H7 (cell line): ENCODE measurements around the gene NFE2L1. TPM values are rescaled to one million over a fixed set of nuclear protein-coding genes. Genes with fewer than 3 reads are reported as not detected.
A peak's percentile ranks its signal among the peaks of the same experiment; 100 is the strongest.
"Not testable (repeated sequence)": the region's sequence is repeated elsewhere in the genome, so short reads cannot be mapped to it uniquely, and the experiment has no call there.

Source experiments
- DNase-seq: peaks from one replicate; pipeline ENCODE4 v3.0.0; 2012
- H3K27me3 ChIP-seq: 2 replicates; pipeline ENCODE4 v1.6.0; 2011; ENCODE audit warnings: mild to moderate bottlenecking, low read length; ENCODE audit not compliant: control insufficient read depth, insufficient read depth
- H3K36me3 ChIP-seq: replicated peaks from 2 replicates; pipeline ENCODE4 v1.5.1; 2011; ENCODE audit warnings: low read length; ENCODE audit not compliant: control insufficient read depth, insufficient read depth
- H3K4me3 ChIP-seq: 2 replicates; pipeline ENCODE4 v1.5.1; 2011; ENCODE audit warnings: low read depth, mild to moderate bottlenecking, control low read depth, low read length, moderate library complexity; ENCODE audit not compliant: insufficient read depth
- total RNA-seq: library from RNA; depleted of rRNA; stranded (reverse); fragments of >200 nt; shearing (Covaris generic); gene quantifications from 2 replicates; pipeline ENCODE4 v1.2.3, GENCODE V29; 2014

The NFE2L1 gene
- total RNA-seq, 1 experiment from 2014 or later = 114 TPM

DNA sequence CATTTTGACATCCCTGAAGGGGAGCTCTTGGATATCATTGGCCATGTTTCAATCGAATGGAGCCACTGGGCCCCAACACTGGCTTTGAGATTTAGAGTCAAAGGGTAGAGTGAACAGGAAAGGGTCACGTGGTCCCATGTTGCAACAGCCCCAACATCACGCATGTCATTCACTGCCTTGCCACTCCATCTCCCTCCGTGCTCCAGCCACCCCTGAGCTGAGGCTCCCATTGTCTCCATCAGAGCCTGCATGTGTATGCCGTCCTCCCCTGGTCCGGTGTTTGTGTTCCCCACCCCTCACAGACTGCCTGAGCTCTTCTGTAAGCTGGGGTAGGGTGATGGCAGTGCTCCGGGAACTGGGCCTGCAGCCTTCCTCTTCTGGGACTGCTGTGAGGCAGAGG is 12.1 kb downstream of the NFE2L1 start:
- H3K4me3 ChIP-seq = no peak overlapping the region
- peaks cover 60% of the 10 kb centered on the region for H3K36me3 ChIP-seq
- no peak for DNase-seq
- no peaks in the 10 kb centered on the region for H3K27me3 ChIP-seq

DNA sequence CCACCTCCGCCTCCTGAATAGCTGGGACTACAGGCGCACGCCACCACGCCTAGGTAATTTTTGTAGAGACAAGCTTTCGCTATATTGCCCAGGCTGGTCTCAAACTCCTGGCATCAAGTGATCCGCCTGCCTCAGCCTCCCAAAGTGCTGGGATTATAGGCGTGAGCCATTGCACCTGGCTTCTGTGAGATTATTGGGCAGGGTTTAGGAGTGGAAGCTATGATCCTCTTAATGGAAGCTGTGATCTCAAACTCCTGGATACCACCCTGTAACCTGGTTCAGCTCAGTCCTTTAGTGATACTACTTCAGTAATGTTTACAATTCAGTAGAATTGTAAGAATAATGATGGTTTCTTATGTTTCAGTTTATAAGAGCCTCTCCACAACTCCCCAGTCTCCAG is 14.1 kb downstream of the NFE2L1 start:
- H3K36me3 ChIP-seq = peaks cover 51% of the 10 kb centered on the region

DNA sequence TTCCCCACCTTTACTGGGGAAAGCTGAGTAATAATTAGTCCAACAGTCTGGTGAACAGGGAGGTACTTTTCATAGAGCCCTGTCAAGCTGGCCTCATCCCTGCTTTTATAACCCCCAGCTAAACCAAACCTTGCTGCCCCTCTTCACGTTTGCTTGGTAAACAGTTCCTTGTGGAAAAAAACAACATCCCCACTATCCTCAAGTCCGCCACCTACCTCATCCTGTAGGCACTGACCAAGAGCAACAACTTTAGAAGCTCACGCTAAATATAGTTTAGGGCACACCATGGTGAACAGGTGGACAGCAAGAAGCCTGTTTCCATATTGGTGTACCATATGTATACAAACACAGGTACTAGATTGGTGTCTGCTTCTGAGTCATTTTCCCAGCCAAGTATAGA is 16.5 kb downstream of the NFE2L1 start:
- no peaks in the 10 kb centered on the region for H3K27me3 ChIP-seq
- peaks cover 32% of the 10 kb centered on the region for H3K36me3 ChIP-seq
- DNase-seq = no peak
- no peak overlapping the region for H3K4me3 ChIP-seq

More for the DNA sequence above, 14.1 kb downstream of the NFE2L1 start:
- no peak for DNase-seq
- Histone ChIP-seq H3K4me3 (no peak overlapping the region), H3K27me3 (no peaks in the 10 kb centered on the region)

DNA sequence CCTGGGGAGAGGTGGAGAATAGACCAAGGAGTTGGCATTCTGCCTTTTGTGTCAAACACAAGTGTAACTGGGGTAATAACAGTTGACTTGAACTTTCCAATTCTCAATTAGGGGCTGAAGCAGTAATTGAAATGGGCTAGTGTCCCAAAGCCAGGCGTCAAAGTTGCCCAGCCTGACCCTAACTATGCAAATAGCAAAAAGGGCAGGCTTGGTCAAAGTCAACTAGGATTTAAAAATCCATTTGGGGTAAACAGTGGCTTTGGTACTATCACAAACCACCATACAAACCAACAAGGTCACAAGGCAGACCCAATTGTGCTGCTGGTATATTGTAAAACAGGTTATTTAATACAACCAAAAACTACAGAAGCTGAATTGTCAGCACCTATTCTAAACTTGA is 18.0 kb downstream of the NFE2L1 start:
- peaks cover 26% of the 10 kb centered on the region for H3K36me3 ChIP-seq
- H3K27me3 ChIP-seq = no peaks in the 10 kb centered on the region
- DNase-seq = no peak
- no peak overlapping the region for H3K4me3 ChIP-seq

DNA sequence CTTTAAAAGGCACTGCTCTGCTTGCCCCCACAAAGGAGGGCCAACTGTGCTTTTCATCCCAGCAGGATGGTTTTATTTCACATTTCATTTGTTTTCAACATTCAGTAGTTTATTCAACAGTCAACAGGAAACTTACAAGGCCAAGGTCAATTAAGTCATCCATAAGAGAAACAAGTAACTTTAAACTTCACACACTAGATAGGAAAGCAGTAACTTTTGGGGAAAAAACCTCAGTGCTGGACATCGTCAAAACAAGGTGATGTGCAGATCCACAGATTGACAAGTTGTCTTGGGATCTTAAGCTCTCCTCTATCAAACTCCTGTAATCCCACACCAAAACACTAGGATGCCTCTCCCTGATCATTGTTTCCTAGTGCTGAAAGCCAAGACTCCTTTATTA is 18.5 kb downstream of the NFE2L1 start:
- H3K36me3 ChIP-seq = peaks cover 26% of the 10 kb centered on the region
- no peak for DNase-seq
- H3K4me3 ChIP-seq = no peak overlapping the region
- no peaks in the 10 kb centered on the region for H3K27me3 ChIP-seq

DNA sequence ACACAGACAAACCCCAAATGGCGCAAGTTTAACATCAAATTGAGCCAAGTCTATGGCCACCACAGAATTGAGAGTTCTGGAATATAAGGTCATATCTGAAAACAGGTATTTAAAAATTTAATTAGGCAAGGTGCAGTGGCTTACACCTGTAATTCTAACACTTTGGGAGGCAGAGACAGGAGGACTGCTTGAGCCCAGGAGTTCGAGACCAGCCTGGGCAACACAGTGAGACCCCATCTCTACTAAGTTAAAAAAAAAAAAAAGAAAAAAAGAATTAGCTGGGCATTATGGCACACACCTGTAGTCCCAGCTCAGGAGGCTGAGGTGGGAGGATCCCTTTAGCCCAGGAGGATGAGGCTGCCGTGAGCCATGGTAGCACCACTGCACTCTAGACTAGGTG is 19.1 kb downstream of the NFE2L1 start:
- Histone ChIP-seq H3K27me3 (no peaks in the 10 kb centered on the region), H3K36me3 (peaks cover 21% of the 10 kb centered on the region), H3K4me3 (no peak overlapping the region)
- DNase-seq = no peak

DNA sequence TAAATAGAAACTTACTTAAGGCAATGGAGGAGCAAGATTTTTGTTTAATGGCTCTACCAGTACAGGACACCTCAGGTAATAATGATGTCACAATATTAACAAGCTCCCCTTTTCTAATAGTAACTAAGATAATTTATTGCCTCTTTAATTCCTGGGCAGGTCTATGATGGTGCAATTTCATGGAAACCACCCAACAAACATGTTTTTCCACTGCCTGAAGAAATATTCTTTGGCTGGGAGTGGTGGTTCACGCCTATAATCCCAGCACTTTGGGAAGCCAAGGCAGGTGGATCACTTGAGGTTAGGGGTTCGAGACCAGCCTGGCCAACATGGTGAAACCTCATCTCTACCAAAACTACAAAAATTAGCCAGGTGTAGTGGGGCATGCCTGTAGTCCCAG is 19.6 kb downstream of the NFE2L1 start:
- not testable (repeated sequence) for DNase-seq, H3K27me3 ChIP-seq, H3K4me3 ChIP-seq
- H3K36me3 ChIP-seq = peaks cover 18% of the 10 kb centered on the region

DNA sequence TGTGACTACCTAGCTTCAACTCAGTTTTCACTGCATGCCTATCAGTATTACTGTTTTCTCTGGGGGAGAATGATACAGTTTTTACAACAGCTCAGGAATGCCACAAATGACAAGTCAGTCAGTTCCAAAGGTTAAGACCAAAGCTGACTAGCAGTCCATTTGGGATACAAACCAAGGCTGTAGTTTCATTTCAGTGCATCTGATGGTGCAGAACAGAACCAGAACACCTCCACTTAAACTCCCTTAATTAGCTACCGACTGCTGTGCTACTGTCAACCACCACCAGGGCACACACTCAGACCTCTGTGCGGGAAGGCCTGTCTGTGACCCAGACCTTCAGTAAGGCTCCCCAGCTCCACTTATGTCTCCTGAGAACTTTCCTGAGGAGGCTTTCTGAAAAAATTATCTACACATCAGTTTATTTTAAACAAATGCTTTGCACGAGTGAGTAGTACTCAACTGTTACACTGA is 20.4 kb downstream of the NFE2L1 start:
- peak; percentile 66 for DNase-seq
- H3K4me3 ChIP-seq = no peak overlapping the region
- peaks cover 19% of the 10 kb centered on the region for H3K36me3 ChIP-seq
- H3K27me3 ChIP-seq = no peaks in the 10 kb centered on the region

DNA sequence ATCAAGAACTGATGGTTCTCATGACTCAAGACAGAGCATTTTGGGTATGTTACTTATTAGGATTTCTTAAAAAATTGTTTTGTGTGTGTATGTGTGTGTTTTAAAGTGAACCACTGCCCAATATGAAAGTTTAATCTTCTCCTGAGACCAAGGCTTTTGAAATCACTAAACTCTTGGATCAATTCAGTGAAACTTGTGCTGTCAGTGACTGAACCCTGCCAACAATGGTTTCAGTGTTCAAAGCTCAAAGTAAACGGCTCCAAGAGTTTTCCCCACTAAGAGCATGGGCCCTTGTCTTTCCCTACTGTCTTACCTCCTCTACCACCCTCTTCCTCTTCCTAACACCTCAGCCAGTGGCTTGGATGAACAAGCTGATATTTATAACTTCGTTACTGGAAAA is 22.0 kb downstream of the NFE2L1 start:
- Histone ChIP-seq H3K4me3 (no peak overlapping the region), H3K27me3 (no peaks in the 10 kb centered on the region), H3K36me3 (peaks cover 23% of the 10 kb centered on the region)
- no peak for DNase-seq

DNA sequence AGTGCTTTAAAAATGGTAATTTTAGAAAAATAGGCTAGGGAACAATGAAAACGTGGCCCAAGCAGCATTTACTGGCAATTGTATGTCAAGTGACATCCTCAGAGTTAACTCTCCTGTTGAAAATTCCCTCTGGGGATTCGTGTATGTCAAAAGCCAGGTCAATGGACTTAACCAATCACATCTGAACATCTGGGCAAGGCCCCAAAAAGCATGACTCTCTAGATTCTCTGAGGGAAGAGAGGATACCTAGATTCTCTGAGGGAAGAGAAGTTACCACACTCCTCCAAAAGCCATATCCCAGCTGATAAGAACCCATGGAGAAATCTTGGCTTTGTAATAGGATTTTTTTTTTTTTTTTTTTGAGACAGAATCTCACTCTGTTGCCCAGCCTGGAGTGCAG is 23.5 kb downstream of the NFE2L1 start:
- Histone ChIP-seq H3K36me3 (peaks cover 25% of the 10 kb centered on the region), H3K27me3 (no peaks in the 10 kb centered on the region), H3K4me3 (no peak overlapping the region)
- no peak for DNase-seq

DNA sequence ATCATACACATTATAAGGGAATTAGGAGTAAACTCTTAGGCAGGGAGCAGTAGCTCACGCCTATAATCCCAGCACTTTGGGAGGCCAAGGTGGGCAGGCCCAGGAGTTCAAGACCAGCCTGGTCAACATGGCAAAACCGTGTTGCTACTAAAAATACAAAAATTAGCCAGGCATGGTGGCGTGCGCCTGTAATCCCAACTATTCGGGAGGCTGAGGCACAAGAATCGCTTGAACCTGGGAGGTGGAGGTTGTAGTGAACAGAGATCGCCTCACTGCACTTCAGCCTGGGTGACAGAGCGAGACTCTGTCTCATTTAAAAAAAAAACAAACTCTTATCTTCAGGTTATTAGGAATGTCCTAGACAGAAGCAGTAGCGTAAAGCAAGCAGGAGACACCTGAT is 24.7 kb downstream of the NFE2L1 start:
- H3K27me3 ChIP-seq, DNase-seq, H3K4me3 ChIP-seq: not testable (repeated sequence)
- H3K36me3 ChIP-seq = peaks cover 26% of the 10 kb centered on the region

DNA sequence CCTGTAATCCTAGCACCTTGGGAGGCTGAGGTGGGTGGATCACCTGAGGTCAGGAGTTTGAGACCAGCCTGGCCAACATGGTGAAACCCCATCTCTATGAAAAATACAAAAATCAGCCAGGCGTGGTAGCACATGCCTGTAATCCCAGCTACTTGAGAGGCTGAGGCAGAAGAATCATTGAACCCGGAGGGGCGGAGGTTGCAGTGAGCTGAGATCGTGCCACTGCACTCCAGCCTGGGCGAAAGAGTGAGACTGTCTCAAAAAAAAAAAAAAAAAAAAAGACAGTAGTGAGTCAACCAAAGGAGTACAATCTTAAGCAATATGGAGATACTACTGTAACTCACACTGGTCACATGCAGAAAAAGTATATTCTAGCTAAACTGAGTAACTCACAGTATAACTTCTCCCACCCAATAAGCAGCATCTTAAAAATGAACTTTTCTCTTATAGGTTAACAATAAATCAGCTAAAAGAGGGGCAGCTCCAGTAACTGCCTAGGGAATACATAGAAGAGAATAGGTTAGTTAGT is 25.5 kb downstream of the NFE2L1 start:
- not testable (repeated sequence) for H3K27me3 ChIP-seq, DNase-seq, H3K4me3 ChIP-seq
- H3K36me3 ChIP-seq = peaks cover 25% of the 10 kb centered on the region

DNA sequence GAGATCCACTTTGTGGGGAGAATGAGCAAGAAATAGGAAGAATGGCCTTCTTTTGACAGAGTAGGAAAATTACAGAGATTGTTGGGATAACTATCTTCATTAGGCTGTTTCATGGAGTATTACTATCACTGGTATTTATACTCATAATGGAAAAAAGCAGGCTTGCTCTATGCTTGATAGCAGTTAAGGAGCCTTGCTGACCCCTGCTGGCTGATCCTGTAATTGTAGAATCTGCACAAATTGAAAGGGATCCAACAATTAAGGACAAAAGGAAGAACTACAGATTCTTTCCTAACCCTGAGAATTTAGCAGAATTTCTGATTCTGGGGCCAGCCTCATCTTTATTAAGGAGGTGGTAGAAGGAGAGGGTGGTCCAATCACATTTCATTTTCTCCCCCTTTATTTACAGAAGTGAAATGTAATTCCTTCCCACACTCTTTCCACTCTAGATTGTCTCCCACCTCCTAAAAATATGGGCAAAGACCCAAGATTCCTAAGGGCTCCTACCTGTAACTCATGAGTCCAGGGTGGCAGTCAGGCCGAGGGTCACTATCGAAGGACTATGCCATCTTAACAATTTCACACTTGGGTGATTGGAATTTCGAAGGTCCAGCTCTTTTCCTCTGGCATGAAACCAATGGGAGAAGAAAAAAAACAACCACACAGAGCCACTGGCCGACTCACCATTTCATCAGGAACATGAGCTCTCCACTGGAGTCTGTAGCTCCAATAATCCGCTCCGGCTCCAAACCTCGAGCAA is 26.3 kb downstream of the NFE2L1 start:
- peak; percentile 63 for DNase-seq
- Histone ChIP-seq H3K4me3 (no peak overlapping the region), H3K36me3 (peaks cover 23% of the 10 kb centered on the region), H3K27me3 (no peaks in the 10 kb centered on the region)

DNA sequence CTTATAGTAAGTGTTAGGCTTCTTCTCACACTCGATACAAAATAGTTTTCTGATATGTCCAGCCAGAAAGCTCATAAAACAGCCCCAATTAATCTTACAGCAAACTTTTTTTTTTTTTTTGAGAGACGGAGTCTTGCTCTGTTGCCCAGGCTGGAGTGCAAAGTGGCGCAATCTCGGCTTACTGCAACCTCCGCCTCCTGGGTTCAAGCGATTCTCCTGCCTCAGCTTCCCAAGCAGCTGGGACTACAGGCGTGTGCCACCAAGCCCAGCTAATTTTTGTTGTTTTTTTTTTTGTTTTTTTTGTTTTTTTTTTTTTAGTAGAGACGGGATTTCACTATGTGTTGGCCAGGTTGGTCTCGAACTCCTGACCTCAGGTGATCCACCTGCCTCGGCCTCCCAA is 29.0 kb downstream of the NFE2L1 start:
- DNase-seq, H3K4me3 ChIP-seq, H3K27me3 ChIP-seq: not testable (repeated sequence)
- peaks cover 13% of the 10 kb centered on the region for H3K36me3 ChIP-seq

DNA sequence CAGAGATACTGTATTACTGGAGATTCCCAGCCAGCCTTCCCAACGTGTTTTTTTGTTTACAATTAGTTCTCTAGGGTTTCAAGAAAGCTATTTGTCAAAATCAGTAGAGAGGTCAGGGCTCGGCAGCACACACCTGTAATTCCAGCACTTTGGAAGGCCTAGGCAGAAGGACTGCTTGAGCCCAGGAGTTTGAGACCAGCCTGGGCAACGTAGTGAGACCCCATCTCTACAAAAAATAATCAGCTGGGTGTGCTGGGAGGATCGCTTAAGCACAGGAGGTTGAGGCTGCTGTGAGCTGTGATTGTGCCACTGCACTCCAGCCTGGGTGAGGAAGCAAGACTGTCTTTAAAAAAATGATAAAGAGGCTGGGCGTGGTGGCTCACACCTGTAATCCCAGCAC is 33.7 kb downstream of the NFE2L1 start:
- no peak for DNase-seq
- no peak overlapping the region for H3K4me3 ChIP-seq
- no peaks in the 10 kb centered on the region for H3K36me3 ChIP-seq
- H3K27me3 ChIP-seq = no peaks in the 10 kb centered on the region
